IMR-90 (cell line): ENCODE measurements around the gene DPP8. TPM values are rescaled to one million over a fixed set of nuclear protein-coding genes. Genes with fewer than 3 reads are reported as not detected.
"Not testable (repeated sequence)": the region's sequence is repeated elsewhere in the genome, so short reads cannot be mapped to it uniquely, and the experiment has no call there.

Experiments used
- ATAC-seq: fragments of 200-7000 bp; cut with Tn5 transposase; 2 replicates; pipeline ENCODE4 v1.9.1; 2020; ENCODE audit warnings: low read depth, mild to moderate bottlenecking, moderate library complexity
- BruUV-seq: library from RNA; stranded (reverse); fragments of 400-500 nt; replicated peaks from 2 replicates; lab custom pipeline; 2021; lab: Mats Ljungman, UMichigan
- CTCF ChIA-PET: fragments of 300-600 bp; formaldehyde crosslinking; extraction: SDS; loops from one replicate; lab custom pipeline; 2021; ENCODE audit warnings: antibody characterized with exemption; lab: Yijun Ruan, JAX
- POLR2A ChIA-PET: fragments of 300-600 bp; sonication (Branson Sonifier 250); formaldehyde crosslinking; loops from one replicate; lab custom pipeline; 2022; ENCODE audit warnings: antibody characterized with exemption; ENCODE audit not compliant: unreplicated experiment; lab: Charles Lee
- DNase-seq: peaks from one replicate; pipeline ENCODE4 v3.0.0; 2013
- H2AFZ ChIP-seq: replicated peaks from 2 replicates; pipeline ENCODE3; 2013; ENCODE audit warnings: low read length, mild to moderate bottlenecking; ENCODE audit not compliant: poor library complexity
- H2AK5ac ChIP-seq: 2 replicates; pipeline ENCODE4 v1.6.1; 2013; ENCODE audit warnings: low read depth, low read length, inconsistent platforms
- H2AK9ac ChIP-seq: replicated peaks from 2 replicates; pipeline ENCODE3; 2013; ENCODE audit warnings: mild to moderate bottlenecking, low read depth, low read length, moderate library complexity; ENCODE audit not compliant: poor library complexity
- H2BK120ac ChIP-seq: 2 replicates; pipeline ENCODE4 v1.6.1; 2013; ENCODE audit warnings: low read depth, low read length, inconsistent platforms
- H2BK15ac ChIP-seq: 3 replicates; pipeline ENCODE4 v1.6.1; 2013; ENCODE audit warnings: low read depth, low read length, inconsistent platforms
- H2BK20ac ChIP-seq: 2 replicates; pipeline ENCODE4 v1.6.1; 2013; ENCODE audit warnings: low read depth, mild to moderate bottlenecking, inconsistent platforms, low read length, moderate library complexity
- H2BK5ac ChIP-seq: 2 replicates; pipeline ENCODE4 v1.6.1; 2013; ENCODE audit warnings: mild to moderate bottlenecking, low read depth, low read length, inconsistent platforms; ENCODE audit not compliant: poor library complexity, severe bottlenecking
- H3K14ac ChIP-seq: replicated peaks from 2 replicates; pipeline ENCODE4 v1.6.1; 2013; ENCODE audit warnings: low read depth, low read length, inconsistent platforms
- H3K18ac ChIP-seq: 2 replicates; pipeline ENCODE4 v1.6.1; 2013; ENCODE audit warnings: low read depth, low read length, control low read depth
- H3K23ac ChIP-seq: 2 replicates; pipeline ENCODE4 v1.6.1; 2013; ENCODE audit warnings: low read depth, low read length, inconsistent platforms
- H3K27ac ChIP-seq: 2 replicates; pipeline ENCODE4 v1.5.1; 2013; ENCODE audit warnings: mild to moderate bottlenecking, control low read depth, low read length; ENCODE audit not compliant: insufficient read depth
- H3K27me3 ChIP-seq: 2 replicates; pipeline ENCODE4 v1.6.1; 2013; ENCODE audit warnings: low read length; ENCODE audit not compliant: control insufficient read depth, insufficient read depth
- H3K36me3 ChIP-seq: 2 replicates; pipeline ENCODE4 v1.6.1; 2013; ENCODE audit warnings: low read length, mixed read lengths; ENCODE audit not compliant: control insufficient read depth, insufficient read depth
- H3K4ac ChIP-seq: 2 replicates; pipeline ENCODE4 v1.6.1; 2013; ENCODE audit warnings: low read depth, low read length, inconsistent platforms
- H3K4me1 ChIP-seq: 2 replicates; pipeline ENCODE4 v1.6.1; 2013; ENCODE audit warnings: low read length, mixed read lengths; ENCODE audit not compliant: control insufficient read depth, insufficient read depth
- H3K4me2 ChIP-seq: 2 replicates; pipeline ENCODE4 v1.6.1; 2013; ENCODE audit warnings: low read depth, mild to moderate bottlenecking, control low read depth, low read length, moderate library complexity
- H3K4me3 ChIP-seq: 2 replicates; pipeline ENCODE4 v1.5.1; 2013; ENCODE audit warnings: low read depth, mild to moderate bottlenecking, control low read depth, low read length, moderate library complexity; ENCODE audit not compliant: insufficient read depth
- H3K56ac ChIP-seq: 2 replicates; pipeline ENCODE4 v1.6.1; 2013; ENCODE audit warnings: low read length, inconsistent platforms; ENCODE audit not compliant: insufficient read depth; ENCODE audit errors: extremely low read depth
- H3K79me1 ChIP-seq, 2 experiments: 2 replicates each; pipeline ENCODE4 v1.6.1; 2013; ENCODE audit warnings: low read length in 2 of 2, inconsistent platforms in 1 of 2, low read depth in 1 of 2
- H3K9ac ChIP-seq: 2 replicates; pipeline ENCODE4 v1.6.1; 2013; ENCODE audit warnings: low read depth, low read length, control low read depth
- H3K9me1 ChIP-seq: 2 replicates; pipeline ENCODE4 v1.6.1; 2013; ENCODE audit warnings: low read length, inconsistent platforms; ENCODE audit not compliant: insufficient read depth
- H3K9me3 ChIP-seq: 2 replicates; pipeline ENCODE4 v1.6.1; 2013; ENCODE audit warnings: low read length; ENCODE audit not compliant: control insufficient read depth, insufficient read depth
- H4K20me1 ChIP-seq: 2 replicates; pipeline ENCODE4 v1.6.1; 2013; ENCODE audit warnings: low read length, inconsistent platforms; ENCODE audit not compliant: insufficient read depth
- H4K5ac ChIP-seq: 2 replicates; pipeline ENCODE4 v1.6.1; 2013; ENCODE audit warnings: mild to moderate bottlenecking, low read depth, low read length, control low read depth
- H4K8ac ChIP-seq, 2 experiments: 2 replicates each; pipeline ENCODE4 v1.6.1; 2013; ENCODE audit warnings: low read depth in 2 of 2, low read length in 2 of 2, control low read depth in 1 of 2, inconsistent platforms in 1 of 2
- H4K91ac ChIP-seq: 2 replicates; pipeline ENCODE4 v1.6.1; 2013; ENCODE audit warnings: low read depth, low read length, inconsistent platforms; ENCODE audit not compliant: insufficient read depth
- CEBPB ChIP-seq: IDR thresholded peaks from 2 replicates; pipeline ENCODE4 v1.6.1; 2012; ENCODE audit warnings: low read depth, low read length, improper control_type of control experiment
- NFE2L2 ChIP-seq: fragments of 150-350 bp; IDR thresholded peaks from 2 replicates; pipeline ENCODE4 v1.6.1; 2016; ENCODE audit warnings: low read depth, mild to moderate bottlenecking, low read length
- USF2 ChIP-seq: fragments of 150-350 bp; IDR thresholded peaks from 2 replicates; pipeline ENCODE4 v1.6.1; 2017; ENCODE audit warnings: mild to moderate bottlenecking, antibody characterized with exemption, low read length, low read depth
- WGBS, 2 experiments: methylation state at CpG; one replicate each; pipeline versions ENCODE4 v1.1.5 to v1.1.7; 2013; ENCODE audit warnings: missing lambda C conversion rate in 2 of 2; ENCODE audit not compliant: insufficient read length in 1 of 2; ENCODE audit errors: extremely low coverage in 2 of 2; 5-methylcytosine and 5-hydroxymethylcytosine counted together
- dilution Hi-C: fragments of 300-500 bp; cut with HindIII; formaldehyde crosslinking; loops from one replicate; pipeline ENCODE4 v1.14.3; 2018; ENCODE audit warnings: low sequenced_read_pairs; ENCODE audit not compliant: unreplicated experiment
- in situ Hi-C: fragments of 300-500 bp; cut with MboI; formaldehyde crosslinking; loops from 3 replicates; pipeline ENCODE4 v1.14.3; 2019; ENCODE audit warnings: low sequenced_read_pairs, inconsistent platforms, mixed read lengths
- intact Hi-C: fragments of 100-400 bp; cut with micrococcal nuclease; formaldehyde crosslinking; loops from 2 replicates; pipeline ENCODE4 v1.10.0; 2022
- polyA plus RNA-seq, 3 experiments: library from polyadenylated mRNA; depleted of rRNA; stranded (reverse); fragments of >200 nt; gene quantifications; 2 replicates each; pipeline ENCODE4 v1.2.3, GENCODE V29; 2012; ENCODE audit warnings: low replicate concordance in 1 of 3
- total RNA-seq: library from RNA; depleted of rRNA; stranded (reverse); fragments of >200 nt; gene quantifications from 2 replicates; pipeline ENCODE4 v1.2.3, GENCODE V29; 2012

Gene DPP8
- total and polyA plus RNA-seq, 2 of the 4 experiments (the other 2 are of a cell fraction), result 10.7 to 29.4 TPM

- Histone ChIP-seq H3K9ac (no peak overlapping the region), H2BK20ac (no peak overlapping the region), H4K91ac (no peak overlapping the region), H3K27me3 (no peaks in the 10 kb centered on the region), H3K27ac (no peak overlapping the region), H3K9me3 (no peaks in the 10 kb centered on the region), H3K4ac (no peak overlapping the region), H2BK120ac (no peak overlapping the region), H2BK15ac (no peak overlapping the region), H3K4me3 (no peak overlapping the region), H3K36me3 (peaks cover under 1% of the 10 kb centered on the region), H2AK9ac (no peak overlapping the region), H3K9me1 (peaks cover 8% of the 10 kb centered on the region; the same call in 1 of the 2 replicates), H4K20me1 (peaks cover 32% of the 10 kb centered on the region), H3K56ac (no peak overlapping the region), H2AK5ac (no peak overlapping the region), H3K4me1 (peaks cover 5% of the 10 kb centered on the region; the same call in 1 of the 2 replicates), H3K18ac (no peak overlapping the region), H4K8ac (no peak overlapping the region), H2BK5ac (no peak overlapping the region), H3K23ac (0 out of 2 replicates have a peak overlapping the region, but pooled peaks have one; percentile 8), H3K14ac (no peak overlapping the region), H2AFZ (no peak overlapping the region), H3K79me1 (peaks cover 44 to 72% of the 10 kb centered on the region in 2 experiments), H4K5ac (no peak overlapping the region), H3K4me2 (peak overlapping the region; percentile 43)
- CTCF ChIA-PET, result interaction anchor here (1.6 kb wide), 1 partner anchor 11 kb away, joined by 4 read pairs; no protein-coding TSS in a partner anchor
- dilution Hi-C loops, result no loop called here
- ATAC-seq (peak; percentile 88), DNase-seq (peak; percentile 80)
- intact Hi-C loops, result no loop called here
- in situ Hi-C loops, result no loop called here
- POLR2A ChIA-PET, result no interaction called here
- TF ChIP-seq CEBPB (peak; percentile 45), USF2 (no peak), NFE2L2 (no peak)
- BruUV-seq, result no TSS peak
- WGBS, 2 experiments, result no CpG with 5 or more reads among the region's 3 CpGs
These were observed 33.2 kb upstream of the DPP8 start for GRCh38 chr15:65550681-65551098.

GRCh38 chr15:65549288-65549687 is 31.8 kb upstream of the DPP8 start:
- H3K4ac ChIP-seq, POLR2A ChIA-PET, H2AFZ ChIP-seq, H3K56ac ChIP-seq, H2AK9ac ChIP-seq, H3K23ac ChIP-seq, H3K9ac ChIP-seq, BruUV-seq, DNase-seq, ATAC-seq, H4K91ac ChIP-seq, H3K36me3 ChIP-seq, CTCF ChIA-PET, H2BK20ac ChIP-seq, H3K9me1 ChIP-seq, H4K8ac ChIP-seq, H4K5ac ChIP-seq, in situ Hi-C loops, dilution Hi-C loops, intact Hi-C loops, H2BK5ac ChIP-seq, H2BK120ac ChIP-seq, H2AK5ac ChIP-seq, H3K27ac ChIP-seq, H3K27me3 ChIP-seq, H3K4me3 ChIP-seq, H2BK15ac ChIP-seq, H3K14ac ChIP-seq, H3K4me1 ChIP-seq, H3K18ac ChIP-seq, H3K9me3 ChIP-seq, H3K4me2 ChIP-seq: not testable (repeated sequence)
- peaks cover 37 to 68% of the 10 kb centered on the region in 2 experiments for H3K79me1 ChIP-seq
- 100% methylated on average over 3 of the region's 9 CpGs; no CpG with 5 or more reads in 1 of the 2 experiments for WGBS, 2 experiments
- H4K20me1 ChIP-seq, result peaks cover 37% of the 10 kb centered on the region
